ENCODE results near the gene PPP1R9B.

The PPP1R9B gene

GRCh38 chr17:50087912-50088405 lies 62.5 kb downstream of the PPP1R9B start:
- no peak for DNase-seq

GRCh38 chr17:50087246-50087911 lies 63.1 kb downstream of the PPP1R9B start:
- DNase-seq = peak; percentile 31
